ENCODE results near the gene AUNIP. TPM values are rescaled to one million over a fixed set of nuclear protein-coding genes. Genes with fewer than 3 reads are reported as not detected.

Gene AUNIP
- total and polyA plus RNA-seq, 2 of the 8 experiments (the other 6 are each of a cell fraction or from before 2014, with no cell fraction given), result 18.6 to 23.2 TPM

DNA sequence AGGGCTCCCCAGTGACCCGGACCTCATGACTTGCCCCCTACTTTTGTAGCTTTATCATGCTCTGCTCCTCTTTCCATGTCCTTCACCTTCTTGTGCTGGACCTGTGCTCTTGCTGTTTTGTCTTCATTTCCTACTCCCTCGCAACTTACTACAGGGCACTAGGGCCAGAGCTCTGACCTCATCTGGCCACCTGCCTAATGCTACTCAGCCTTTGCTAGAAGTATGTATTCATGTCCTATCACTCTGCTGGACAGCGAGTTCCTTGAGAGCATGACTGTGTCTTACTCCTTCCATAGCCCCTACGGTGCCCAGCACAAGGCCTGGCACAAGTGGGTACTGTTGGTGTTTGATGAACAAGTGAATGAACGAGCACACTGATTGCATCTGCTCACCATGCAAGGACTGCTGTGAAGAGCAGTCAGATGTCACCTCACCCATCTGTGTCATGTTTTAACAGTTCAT, 37.6 kb downstream of the AUNIP start:
- ChIA-PET POLR2A (ENCODE audit: partially characterized antibody) (interaction anchor here (1.1 to 5.5 kb wide), 7 partner anchors 12 to 208 kb away, joined by 3 to 32 read pairs (median 3); partner anchors contain the start of gene PAQR7), CTCF (ENCODE audit: partially characterized antibody) (interaction anchor here (0.6 to 2.7 kb wide), 9 partner anchors 10 to 768 kb away, joined by 3 to 11 read pairs (median 3); partner anchors contain the start of gene PAFAH2)
- peaks cover 0 to 6% (median 2%) of the 10 kb centered on the region in 4 experiments; a peak in 4 of 7 replicates for H3K27me3 ChIP-seq (replicated peaks in 1 of 4; ENCODE audit: control insufficient read depth in 3 of 4, extremely low read depth in 1 of 4, insufficient read depth in 3 of 4, low read length in 3 of 4)
- no peak overlapping the region for H2BK15ac ChIP-seq (ENCODE audit: low read length)
- 86% methylated on average over 5 of the region's 5 CpGs; no CpG with 5 or more reads in 1 of the 2 experiments for WGBS, 2 experiments (ENCODE audit: extremely low coverage in 1 of 2, insufficient coverage in 1 of 2, insufficient read length in 1 of 2, insufficient replicate concordance in 2 of 2, low coverage in 1 of 2, low lambda C conversion rate in 2 of 2, missing lambda C conversion rate in 1 of 2)
- H3K9ac ChIP-seq (replicated peaks in 1 of 4; ENCODE audit: extremely low read depth in 1 of 4, low read depth in 3 of 4, low read length in 3 of 4), result no peak overlapping the region
- no peak overlapping the region for H3K27ac ChIP-seq (ENCODE audit: low read depth, low read length)
- peaks cover 12 to 25% (median 15%) of the 10 kb centered on the region in 4 experiments for H3K4me1 ChIP-seq (replicated peaks in 1 of 4; ENCODE audit: control insufficient read depth in 3 of 4, insufficient read depth in 4 of 4, low read length in 3 of 4)
- H2BK12ac ChIP-seq (ENCODE audit: low read depth, low read length), result no peak overlapping the region
- H2AK5ac ChIP-seq (ENCODE audit: low read depth, low read length), result no peak overlapping the region
- no peak overlapping the region for H3K23ac ChIP-seq (ENCODE audit: insufficient read length)
- peak in 1 of 2 experiments; percentile 42; a peak in 1 of 3 replicates for TF ChIP-seq POLR2A (IDR thresholded peaks at IDR 0.05; ENCODE audit: control extremely low read depth in 1 of 2, low read depth in 2 of 2, low read length in 2 of 2)
- TF ChIP-seq CHD2 (IDR thresholded peaks at IDR 0.05; ENCODE audit: low read length), result no peak
- H2AFZ ChIP-seq (ENCODE audit: low read length), result no peak overlapping the region
- H3K36me3 ChIP-seq (ENCODE audit: control insufficient read depth in 2 of 4, insufficient read depth in 4 of 4, low read length in 3 of 4), result no peaks in the 10 kb centered on the region
- no peaks in the 10 kb centered on the region for H3K9me3 ChIP-seq (ENCODE audit: insufficient read depth in 2 of 2, low read depth in 1 of 2, low read length in 1 of 2)
- peak overlapping the region in 2 of 4 experiments; percentile 75 to 80; a peak in 2 of 8 replicates for H3K4me3 ChIP-seq (ENCODE audit: extremely low read depth in 1 of 4, insufficient read depth in 2 of 4, low read depth in 3 of 4, low read length in 4 of 4)
- H3K23me2 ChIP-seq (ENCODE audit: low read depth, low read length), result peaks cover 12% of the 10 kb centered on the region
- FAIRE-seq (no peak), DNase-seq (ENCODE audit: low read depth in 1 of 2, low spot score in 2 of 2) (no peak)
- H3K79me1 ChIP-seq (ENCODE audit: low read depth, low read length), result peaks cover 8% of the 10 kb centered on the region; the same call in 1 of the 2 replicates
- no peak overlapping the region for H3K56ac ChIP-seq (replicated peaks; ENCODE audit: insufficient read length, low read depth, low read length)
- no peak overlapping the region for H2BK5ac ChIP-seq (ENCODE audit: low read depth, low read length)
- no peak overlapping the region for H3K4ac ChIP-seq (replicated peaks; ENCODE audit: insufficient read length, low read depth, low read length)
- peak overlapping the region; percentile 90 to 93; a peak in 2 of 4 replicates for H3K4me2 ChIP-seq (ENCODE audit: insufficient read depth in 1 of 2, low read depth in 2 of 2, low read length in 2 of 2)
- no peak overlapping the region for H4K91ac ChIP-seq (replicated peaks; ENCODE audit: insufficient read length, low read length)
- no peak overlapping the region for H2BK20ac ChIP-seq (ENCODE audit: low read length)
- no peak overlapping the region for H3K14ac ChIP-seq (ENCODE audit: insufficient read length)
- H4K20me1 ChIP-seq (replicated peaks in 1 of 2; ENCODE audit: control insufficient read depth in 1 of 2, insufficient read depth in 2 of 2, low read length in 2 of 2), result peaks cover 11 to 13% of the 10 kb centered on the region in 2 experiments
- H4K8ac ChIP-seq (ENCODE audit: extremely low read depth, insufficient read depth, low read length), result no peak overlapping the region
- H3K18ac ChIP-seq (ENCODE audit: extremely low read depth, low read length), result no peak overlapping the region
- H3K79me2 ChIP-seq (ENCODE audit: control insufficient read depth in 1 of 2, insufficient read depth in 2 of 2, low read length in 2 of 2), result peaks cover 0 to 3% of the 10 kb centered on the region in 2 experiments; a peak in 1 of 4 replicates
- no peak overlapping the region for H2BK120ac ChIP-seq (replicated peaks; ENCODE audit: low read depth, low read length)
- no peak overlapping the region for H4K5ac ChIP-seq (ENCODE audit: insufficient read length, low read depth, low read length)

Measured in H1 (cell line).